Measurements from ENCODE around the gene RBP4.

- TF ChIP-seq, protein P1, sequence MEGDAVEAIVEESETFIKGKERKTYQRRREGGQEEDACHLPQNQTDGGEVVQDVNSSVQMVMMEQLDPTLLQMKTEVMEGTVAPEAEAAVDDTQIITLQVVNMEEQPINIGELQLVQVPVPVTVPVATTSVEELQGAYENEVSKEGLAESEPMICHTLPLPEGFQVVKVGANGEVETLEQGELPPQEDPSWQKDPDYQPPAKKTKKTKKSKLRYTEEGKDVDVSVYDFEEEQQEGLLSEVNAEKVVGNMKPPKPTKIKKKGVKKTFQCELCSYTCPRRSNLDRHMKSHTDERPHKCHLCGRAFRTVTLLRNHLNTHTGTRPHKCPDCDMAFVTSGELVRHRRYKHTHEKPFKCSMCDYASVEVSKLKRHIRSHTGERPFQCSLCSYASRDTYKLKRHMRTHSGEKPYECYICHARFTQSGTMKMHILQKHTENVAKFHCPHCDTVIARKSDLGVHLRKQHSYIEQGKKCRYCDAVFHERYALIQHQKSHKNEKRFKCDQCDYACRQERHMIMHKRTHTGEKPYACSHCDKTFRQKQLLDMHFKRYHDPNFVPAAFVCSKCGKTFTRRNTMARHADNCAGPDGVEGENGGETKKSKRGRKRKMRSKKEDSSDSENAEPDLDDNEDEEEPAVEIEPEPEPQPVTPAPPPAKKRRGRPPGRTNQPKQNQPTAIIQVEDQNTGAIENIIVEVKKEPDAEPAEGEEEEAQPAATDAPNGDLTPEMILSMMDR (IDR thresholded peaks at IDR 0.05 in 2 of 3, conservative IDR thresholded peaks at IDR 0.05 in 1 of 3; ENCODE audit: control insufficient read depth in 2 of 3, extremely low read depth in 1 of 3, insufficient read depth in 1 of 3, low read depth in 3 of 3, low read length in 3 of 3) = no peak
- TF ChIP-seq CBFB (IDR thresholded peaks at IDR 0.05; ENCODE audit: low read depth) = no peak
- TF ChIP-seq MAX (IDR thresholded peaks at IDR 0.05; ENCODE audit: low read depth, low read length) = no peak
- TF ChIP-seq HDGF (IDR thresholded peaks at IDR 0.05) = no peak
- TF ChIP-seq ZNF274 (IDR thresholded peaks at IDR 0.05; ENCODE audit: insufficient read depth, insufficient read length) = no peak
Measured at GRCh38 chr10:93590638-93591037, 10.4 kb downstream of the RBP4 start.
